Mucosa of stomach (tissue), 1 donor: ENCODE measurements around the gene PSME2.

Experiments
- H3K27me3 ChIP-seq: one replicate; pipeline ENCODE4 v1.7.0; 2013; ENCODE audit warnings: mild to moderate bottlenecking, low read length; ENCODE audit not compliant: control insufficient read depth, insufficient read depth
- H3K36me3 ChIP-seq: one replicate; pipeline ENCODE4 v1.7.0; 2013; ENCODE audit warnings: low read length; ENCODE audit not compliant: control insufficient read depth, insufficient read depth
- H3K4me1 ChIP-seq: one replicate; pipeline ENCODE4 v1.7.0; 2013; ENCODE audit warnings: mild to moderate bottlenecking, low read length; ENCODE audit not compliant: control insufficient read depth, insufficient read depth
- H3K4me3 ChIP-seq: one replicate; pipeline ENCODE4 v1.7.0; 2013; ENCODE audit warnings: low read length
- H3K9ac ChIP-seq: one replicate; pipeline ENCODE4 v1.7.0; 2013; ENCODE audit warnings: mild to moderate bottlenecking, low read length, moderate library complexity
- H3K9me3 ChIP-seq: one replicate; pipeline ENCODE4 v1.7.0; 2013; ENCODE audit warnings: mild to moderate bottlenecking, low read length, moderate library complexity; ENCODE audit not compliant: control insufficient read depth
- donor health status: Pancreatic carcinoma.

PSME2 gene

DNA sequence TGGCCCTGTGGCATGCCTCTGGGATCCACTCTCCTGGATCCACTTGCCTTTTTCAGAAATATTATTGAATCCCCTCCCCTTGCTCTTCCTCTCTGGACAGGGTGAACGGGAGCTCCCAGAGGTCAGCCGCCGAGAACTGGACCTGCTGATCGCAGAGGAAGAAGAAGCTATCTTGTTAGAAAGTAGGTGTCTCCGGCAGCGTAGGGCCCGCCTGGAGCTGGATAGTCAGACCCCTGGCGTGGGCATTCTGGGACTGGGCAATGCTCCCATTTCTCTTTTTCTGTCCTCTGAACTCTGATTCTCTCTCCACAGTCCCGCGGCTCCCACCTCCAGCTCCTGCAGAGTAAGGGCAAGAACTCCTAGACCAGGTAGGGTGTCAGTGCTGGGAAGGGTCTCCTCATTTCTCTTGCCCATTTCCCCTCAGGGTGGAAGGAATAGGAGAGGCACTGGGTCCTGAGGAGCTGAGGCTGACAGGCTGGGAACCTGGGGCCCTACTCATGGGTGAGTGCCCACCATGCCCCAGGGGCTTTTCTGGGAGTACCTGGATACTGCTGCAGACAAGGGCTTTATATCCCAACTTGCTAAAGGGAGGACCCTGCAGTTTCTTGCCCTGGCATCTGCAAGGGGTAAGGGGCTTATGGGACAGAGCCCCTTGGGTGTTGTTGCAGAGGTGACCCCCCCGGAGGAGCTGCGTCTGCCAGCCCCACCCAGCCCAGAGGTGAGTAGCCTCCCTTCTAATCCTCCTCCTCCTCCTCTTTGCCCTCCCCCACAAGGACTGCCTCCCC, 30.8 kb upstream of the PSME2 start:
- Histone ChIP-seq H3K36me3 (peaks cover 4% of the 10 kb centered on the region), H3K4me3 (no peak overlapping the region), H3K4me1 (no peaks in the 10 kb centered on the region), H3K9me3 (no peaks in the 10 kb centered on the region), H3K27me3 (no peaks in the 10 kb centered on the region), H3K9ac (no peak overlapping the region)

DNA sequence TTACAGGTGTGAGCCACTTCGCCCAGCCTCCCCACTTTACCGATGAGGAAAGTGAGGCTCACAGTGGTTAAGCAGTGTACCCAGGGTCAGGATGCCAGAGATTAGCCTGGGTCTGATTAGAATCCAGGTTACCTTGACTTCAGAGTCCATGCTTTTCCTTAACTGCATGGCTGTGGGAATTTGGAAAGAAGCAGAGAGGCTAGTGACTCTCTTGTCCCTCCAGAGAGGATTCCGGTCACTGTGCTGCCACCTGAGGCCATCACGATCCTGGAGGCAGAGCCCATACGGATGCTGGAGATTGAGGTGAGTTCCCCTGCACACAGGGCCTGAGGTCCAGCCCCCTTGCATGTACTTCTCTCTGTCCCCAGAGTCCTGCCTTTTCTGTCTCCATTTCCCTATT, 30.2 kb upstream of the PSME2 start:
- Histone ChIP-seq H3K9ac (no peak overlapping the region), H3K4me1 (no peaks in the 10 kb centered on the region), H3K4me3 (no peak overlapping the region), H3K9me3 (no peaks in the 10 kb centered on the region), H3K36me3 (peaks cover 4% of the 10 kb centered on the region), H3K27me3 (no peaks in the 10 kb centered on the region)

DNA sequence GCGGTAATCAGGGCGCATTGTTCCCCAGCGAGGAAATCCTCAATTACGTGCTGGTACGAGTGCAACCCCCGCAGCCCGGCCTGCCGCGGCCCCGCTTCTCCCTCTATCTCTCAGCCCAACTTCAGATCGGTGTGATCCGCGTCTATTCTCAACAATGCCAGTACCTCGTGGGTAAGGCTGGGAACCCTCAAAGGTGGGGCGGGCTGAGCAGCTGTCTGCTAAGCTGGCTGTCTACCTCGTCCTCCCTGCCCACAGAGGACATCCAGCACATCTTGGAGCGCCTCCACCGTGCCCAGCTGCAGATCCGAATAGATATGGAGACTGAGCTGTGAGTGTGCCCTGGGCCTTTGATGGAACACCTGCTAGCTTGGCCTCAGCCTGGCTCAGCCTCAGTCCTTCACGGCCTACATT, 26.5 kb upstream of the PSME2 start:
- Histone ChIP-seq H3K27me3 (no peaks in the 10 kb centered on the region), H3K36me3 (no peaks in the 10 kb centered on the region), H3K4me3 (no peak overlapping the region), H3K9me3 (no peaks in the 10 kb centered on the region), H3K4me1 (no peaks in the 10 kb centered on the region), H3K9ac (no peak overlapping the region)

DNA sequence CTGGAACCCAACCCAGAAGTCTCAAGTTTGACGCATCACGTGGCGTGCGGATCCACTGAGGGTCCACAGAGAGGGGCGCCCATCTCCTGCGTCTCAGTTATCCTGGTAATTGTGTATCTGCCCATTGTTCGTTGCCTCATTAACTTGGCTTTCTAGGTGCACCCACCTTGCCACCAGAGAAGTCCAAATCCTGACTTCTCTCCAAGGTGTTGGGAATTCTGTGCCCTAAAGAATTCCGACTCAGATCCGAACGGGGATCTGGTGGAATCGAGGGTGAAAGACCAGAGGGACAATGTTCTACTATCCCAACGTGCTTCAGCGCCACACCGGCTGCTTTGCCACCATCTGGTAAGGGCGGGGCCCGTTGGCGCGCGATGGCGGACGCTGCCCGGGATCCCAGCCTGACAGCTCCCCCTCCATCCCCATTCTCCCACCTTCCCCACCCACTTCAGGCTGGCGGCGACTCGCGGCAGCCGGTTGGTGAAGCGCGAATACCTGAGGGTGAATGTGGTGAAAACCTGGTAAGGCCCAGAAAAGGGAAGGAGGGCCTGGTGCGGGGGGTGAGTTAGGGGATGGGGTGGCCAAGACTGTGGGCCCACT, 26.0 kb upstream of the PSME2 start:
- Histone ChIP-seq H3K36me3 (no peaks in the 10 kb centered on the region), H3K9ac (no peak overlapping the region), H3K4me1 (no peaks in the 10 kb centered on the region), H3K9me3 (no peaks in the 10 kb centered on the region), H3K4me3 (no peak overlapping the region), H3K27me3 (no peaks in the 10 kb centered on the region)

DNA sequence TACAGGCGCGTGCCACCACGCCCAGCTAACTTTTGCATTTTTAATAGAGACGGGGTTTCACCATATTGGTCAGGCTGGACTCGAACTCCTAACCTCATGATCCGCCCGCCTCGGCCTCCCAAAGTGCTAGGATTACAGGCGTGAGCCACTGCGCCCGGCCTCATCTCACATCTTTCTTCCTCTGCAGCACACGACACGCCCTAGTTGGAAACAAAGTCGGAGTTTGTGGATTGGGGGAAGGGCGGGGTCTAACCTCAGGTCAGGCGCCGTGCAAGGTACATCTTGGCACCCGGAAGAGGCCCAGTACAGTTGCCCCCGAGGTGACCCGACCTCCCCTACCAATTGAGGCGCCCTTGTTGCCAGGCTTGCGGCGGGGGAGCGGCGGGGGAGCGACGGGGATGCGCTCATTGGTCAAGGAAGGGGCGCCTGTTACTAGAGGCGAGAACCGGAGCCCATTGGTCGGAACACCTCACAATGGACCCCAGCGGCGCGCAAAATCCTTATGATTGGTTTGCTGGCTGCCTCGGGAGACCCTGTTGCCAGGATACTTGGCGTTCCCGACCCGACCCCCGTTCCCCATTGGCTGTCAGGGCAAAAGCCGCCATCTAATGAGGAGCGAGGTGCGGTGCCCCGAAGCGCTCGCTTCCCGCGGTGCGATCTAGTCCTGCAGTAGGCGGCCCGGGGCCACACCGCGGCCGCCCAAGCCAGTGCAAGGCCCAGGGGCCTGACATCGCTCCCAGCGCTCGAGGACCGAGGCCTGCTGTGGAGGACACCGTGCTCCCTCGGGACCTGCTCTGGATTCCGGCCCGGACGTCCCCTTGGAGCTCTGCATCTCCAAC, 25.2 kb upstream of the PSME2 start, which contains the start of gene REC8:
Gene REC8 (plus strand): TSS at position 659 of the 839 bp plus-strand sequence. CDS start 473 bp downstream, outside the sequence.
- Histone ChIP-seq H3K9ac (no peak within 1 kb of the TSS), H3K27me3 (no peaks in the 10 kb centered on the region), H3K36me3 (peaks cover 3% of the 10 kb centered on the region), H3K4me3 (no peak within 1 kb of the TSS), H3K4me1 (no peaks in the 10 kb centered on the region), H3K9me3 (no peaks in the 10 kb centered on the region)

DNA sequence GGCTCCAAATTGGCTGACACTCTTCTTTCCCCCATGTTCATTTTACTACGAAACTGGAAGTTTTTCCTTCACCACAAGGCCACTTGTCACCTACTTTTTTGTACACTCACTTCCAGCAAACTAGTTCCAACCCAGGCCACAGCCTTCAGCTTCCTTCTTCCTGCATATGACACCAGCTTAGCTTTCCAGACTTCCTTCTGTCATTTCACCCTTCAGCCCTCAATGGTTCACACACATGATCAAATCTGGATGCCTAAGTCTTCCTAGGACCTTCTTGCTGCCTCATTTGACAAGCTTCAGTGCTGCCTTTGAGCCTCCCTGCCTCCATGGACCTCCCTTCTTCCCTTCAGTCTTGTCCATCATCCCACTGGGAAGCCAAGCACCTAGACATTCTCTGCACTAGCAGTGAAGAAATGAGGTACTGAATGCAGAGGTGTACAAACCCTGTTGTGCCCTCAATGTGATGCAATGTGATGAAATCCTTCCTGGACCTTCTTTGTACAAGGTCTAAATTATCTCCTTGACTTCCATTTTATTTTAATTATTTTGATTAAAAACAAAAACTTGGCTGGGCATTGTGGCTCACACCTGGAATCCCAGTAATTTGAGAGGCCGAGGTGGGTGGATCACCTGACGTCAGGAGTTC, 21.2 kb upstream of the PSME2 start:
- H3K36me3 ChIP-seq, result peaks cover 38% of the 10 kb centered on the region

DNA sequence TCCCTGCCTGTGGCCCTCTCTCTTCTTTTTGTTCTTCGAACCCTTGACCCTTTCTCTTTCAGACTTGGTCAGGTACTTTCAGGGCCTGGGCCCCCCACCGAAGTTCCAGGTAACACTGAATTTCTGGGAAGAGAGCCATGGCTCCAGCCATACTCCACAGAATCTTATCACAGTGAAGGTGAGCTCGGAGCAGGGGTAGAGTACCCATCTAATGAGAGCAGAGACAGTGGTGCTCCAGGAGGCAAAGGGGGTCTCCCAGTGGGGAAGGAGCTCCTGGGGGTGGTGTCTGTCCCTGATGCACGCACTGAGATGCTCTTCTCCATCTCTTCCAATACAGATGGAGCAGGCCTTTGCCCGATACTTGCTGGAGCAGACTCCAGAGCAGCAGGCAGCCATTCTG, 19.4 kb upstream of the PSME2 start:
- Histone ChIP-seq H3K9ac (no peak overlapping the region), H3K9me3 (no peaks in the 10 kb centered on the region), H3K27me3 (no peaks in the 10 kb centered on the region), H3K4me3 (no peak overlapping the region), H3K4me1 (peaks cover 21% of the 10 kb centered on the region), H3K36me3 (peaks cover 38% of the 10 kb centered on the region)

More for the DNA sequence above, 21.2 kb upstream of the PSME2 start:
- peaks cover 9% of the 10 kb centered on the region for H3K4me1 ChIP-seq
- H3K9me3 ChIP-seq, result no peaks in the 10 kb centered on the region
- no peaks in the 10 kb centered on the region for H3K27me3 ChIP-seq
- H3K4me3 ChIP-seq, result no peak overlapping the region
- H3K9ac ChIP-seq, result no peak overlapping the region

DNA sequence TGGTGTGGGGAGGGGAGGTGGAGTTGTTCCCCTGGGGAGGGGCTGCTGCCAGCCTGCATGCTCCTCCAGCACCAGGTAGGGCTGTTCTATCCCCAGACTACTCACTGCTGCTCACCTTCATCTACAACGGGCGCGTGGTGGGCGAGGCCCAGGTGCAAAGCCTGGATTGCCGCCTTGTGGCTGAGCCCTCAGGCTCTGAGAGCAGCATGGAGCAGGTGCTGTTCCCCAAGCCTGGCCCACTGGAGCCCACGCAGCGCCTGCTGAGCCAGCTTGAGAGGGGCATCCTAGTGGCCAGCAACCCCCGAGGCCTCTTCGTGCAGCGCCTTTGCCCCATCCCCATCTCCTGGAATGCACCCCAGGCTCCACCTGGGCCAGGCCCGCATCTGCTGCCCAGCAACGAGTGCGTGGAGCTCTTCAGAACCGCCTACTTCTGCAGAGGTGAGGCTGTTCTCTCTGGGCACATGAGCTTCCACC, 18.1 kb upstream of the PSME2 start:
- Histone ChIP-seq H3K9me3 (no peaks in the 10 kb centered on the region), H3K9ac (no peak overlapping the region), H3K4me3 (no peak overlapping the region), H3K27me3 (no peaks in the 10 kb centered on the region), H3K36me3 (peaks cover 46% of the 10 kb centered on the region), H3K4me1 (peaks cover 27% of the 10 kb centered on the region)

DNA sequence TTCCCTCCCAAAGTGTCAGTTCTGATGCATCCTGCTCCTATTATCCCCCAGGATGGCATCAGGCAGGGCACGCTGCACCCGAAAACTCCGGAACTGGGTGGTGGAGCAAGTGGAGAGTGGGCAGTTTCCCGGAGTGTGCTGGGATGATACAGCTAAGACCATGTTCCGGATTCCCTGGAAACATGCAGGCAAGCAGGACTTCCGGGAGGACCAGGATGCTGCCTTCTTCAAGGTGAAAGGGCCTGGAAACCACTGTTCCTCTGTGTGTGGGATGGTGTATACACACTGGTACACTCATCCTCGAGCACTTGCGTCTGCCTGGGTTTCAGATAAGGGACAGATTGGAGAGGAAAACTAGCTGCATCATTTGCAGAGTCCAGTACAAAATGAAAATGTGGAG, 15.7 kb upstream of the PSME2 start:
- H3K36me3 ChIP-seq, result peaks cover 60% of the 10 kb centered on the region
- peak overlapping the region; percentile 97 for H3K9ac ChIP-seq
- H3K4me3 ChIP-seq, result peak overlapping the region; percentile 98
- no peaks in the 10 kb centered on the region for H3K9me3 ChIP-seq
- peaks cover 27% of the 10 kb centered on the region for H3K4me1 ChIP-seq
- H3K27me3 ChIP-seq, result no peaks in the 10 kb centered on the region

DNA sequence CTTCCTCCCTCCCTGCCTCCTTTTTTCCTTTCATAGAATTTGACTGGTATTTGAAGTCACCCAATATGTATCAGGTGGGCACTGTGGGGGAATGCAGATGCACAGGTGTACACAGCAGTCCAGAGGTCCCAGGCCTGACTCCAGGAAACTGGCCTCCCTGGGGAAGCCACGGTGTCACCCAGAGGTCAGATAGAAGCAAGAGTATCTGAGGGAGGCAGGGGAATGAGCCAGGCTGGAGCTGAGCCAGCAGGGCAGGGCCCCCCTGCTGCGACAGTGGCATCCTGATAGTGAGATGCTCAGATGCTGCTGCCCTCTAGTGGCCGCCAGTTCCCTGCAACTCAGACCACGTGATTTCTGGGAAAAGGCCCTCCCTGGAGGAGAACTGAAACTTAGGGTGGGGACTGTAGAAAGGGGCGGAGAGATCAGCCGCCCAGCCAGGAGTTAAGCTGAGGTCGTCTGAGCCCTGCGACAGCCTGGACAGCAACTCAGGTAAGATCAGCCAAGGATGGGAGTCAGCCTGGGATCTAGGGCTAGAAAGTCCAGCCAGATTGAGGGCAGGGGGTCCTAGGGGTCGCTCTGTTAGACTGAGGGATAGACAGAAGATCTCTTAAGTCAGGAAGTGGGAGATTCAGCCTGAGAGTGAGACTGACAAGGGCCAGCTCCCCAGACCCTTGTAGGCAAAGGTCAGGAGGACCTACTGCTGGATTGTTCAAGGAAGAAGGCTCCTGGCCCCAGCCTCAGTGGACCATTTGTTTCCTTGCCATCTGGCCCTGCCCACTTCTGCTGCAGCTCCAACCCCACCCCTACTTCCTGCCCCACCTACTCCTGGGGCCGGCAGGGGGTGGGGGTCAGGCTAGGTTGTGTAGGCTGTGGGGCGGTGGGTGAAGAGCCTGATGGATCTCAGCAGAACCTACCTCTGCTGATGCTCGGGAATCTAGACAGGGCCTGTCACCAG, 14.7 kb upstream of the PSME2 start, which contains the start of gene IRF9:
Gene IRF9 (plus strand): TSS at position 416 of the 955 bp plus-strand sequence. CDS start 880 bp downstream, outside the sequence.
- Histone ChIP-seq H3K36me3 (peaks cover 58% of the 10 kb centered on the region), H3K27me3 (no peaks in the 10 kb centered on the region), H3K9ac (peak within 1 kb of the TSS; percentile 97), H3K9me3 (no peaks in the 10 kb centered on the region), H3K4me1 (peaks cover 27% of the 10 kb centered on the region), H3K4me3 (peak within 1 kb of the TSS; percentile 98)

DNA sequence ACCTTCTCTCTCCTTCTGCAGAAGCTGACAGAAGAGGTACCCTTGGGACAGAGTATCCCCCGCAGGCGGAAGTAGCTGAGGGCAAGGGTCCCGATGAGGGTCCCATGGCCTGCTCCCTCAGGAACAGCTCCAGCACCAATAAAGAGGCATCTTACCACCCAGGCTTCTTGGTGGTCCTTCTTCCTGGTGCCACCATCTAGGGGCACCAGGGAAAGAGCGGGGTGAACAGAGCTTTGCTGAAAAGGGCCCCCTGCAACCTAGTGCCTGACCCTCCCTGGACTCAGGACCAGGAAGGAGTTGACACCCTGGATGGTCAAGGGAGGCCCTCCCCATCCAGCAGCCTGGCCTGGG, 14.1 kb upstream of the PSME2 start:
- peaks cover 58% of the 10 kb centered on the region for H3K36me3 ChIP-seq
- H3K4me3 ChIP-seq, result no peak overlapping the region
- H3K4me1 ChIP-seq, result peaks cover 27% of the 10 kb centered on the region
- no peaks in the 10 kb centered on the region for H3K9me3 ChIP-seq
- H3K27me3 ChIP-seq, result no peaks in the 10 kb centered on the region
- peak overlapping the region; percentile 47 for H3K9ac ChIP-seq
